ENCODE results near the gene C10orf105.

C10orf105 gene

DNA sequence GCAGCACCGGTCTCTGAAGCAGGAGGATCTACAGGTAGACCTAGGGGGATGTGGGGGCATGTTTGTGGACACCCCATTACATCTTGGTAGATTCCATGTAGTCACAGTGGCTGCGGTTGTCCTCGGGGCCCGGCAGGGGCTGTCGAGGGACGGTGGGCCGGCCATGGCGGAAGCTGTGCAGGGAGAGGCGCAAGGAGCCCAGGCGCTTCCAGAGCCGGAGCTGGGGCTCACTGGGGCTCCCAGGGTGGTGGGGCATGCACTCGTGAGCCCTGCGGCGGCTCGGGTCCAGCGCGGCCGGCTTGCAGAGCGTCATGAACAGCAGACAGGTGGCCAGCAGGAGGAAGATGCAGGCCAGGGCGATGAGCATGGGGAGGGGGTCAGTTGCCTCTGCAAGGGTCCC is 3.7 kb downstream of the C10orf105 start:
- DNase-seq = no peak

DNA sequence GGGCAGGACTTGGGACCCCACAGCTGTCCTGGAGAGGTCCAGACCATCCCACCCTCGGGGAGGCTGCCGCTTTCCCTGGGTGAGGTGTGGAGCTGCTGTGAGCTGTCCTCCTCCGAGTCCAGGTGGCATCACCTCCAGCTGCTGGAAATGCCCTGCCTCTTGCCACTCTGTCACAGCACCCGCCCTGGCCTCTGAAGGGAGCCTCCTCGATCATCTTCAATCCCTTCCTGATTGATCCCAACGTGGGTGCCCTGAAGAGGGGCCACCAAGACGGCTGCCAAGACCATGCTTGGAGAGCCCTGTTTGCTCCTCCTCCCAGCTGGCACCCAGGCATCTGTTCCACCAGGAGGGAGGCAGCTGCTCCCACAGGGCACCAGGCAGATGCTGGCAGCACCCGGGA is 4.6 kb downstream of the C10orf105 start:
- no peak for DNase-seq

DNA sequence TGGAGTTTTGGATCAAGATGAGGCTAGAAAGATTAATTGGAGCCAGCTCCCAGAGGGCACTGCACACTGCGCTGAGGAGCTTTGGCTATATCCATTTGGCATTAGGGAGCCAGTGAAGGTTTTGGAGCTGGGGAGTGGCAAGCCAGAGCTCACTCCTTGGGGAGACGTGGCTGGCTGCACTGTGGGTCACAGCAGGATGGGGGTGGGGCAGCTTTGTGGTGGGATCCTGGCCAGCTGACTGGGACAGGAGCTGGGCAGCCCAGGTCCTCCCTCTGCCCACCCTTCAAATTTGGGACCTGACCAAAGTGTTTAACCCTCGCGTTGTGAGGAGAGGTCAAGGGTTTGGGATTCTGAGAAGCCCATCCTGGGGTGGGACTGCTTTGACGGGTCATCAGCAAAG is 5.0 kb downstream of the C10orf105 start:
- no peak for DNase-seq

DNA sequence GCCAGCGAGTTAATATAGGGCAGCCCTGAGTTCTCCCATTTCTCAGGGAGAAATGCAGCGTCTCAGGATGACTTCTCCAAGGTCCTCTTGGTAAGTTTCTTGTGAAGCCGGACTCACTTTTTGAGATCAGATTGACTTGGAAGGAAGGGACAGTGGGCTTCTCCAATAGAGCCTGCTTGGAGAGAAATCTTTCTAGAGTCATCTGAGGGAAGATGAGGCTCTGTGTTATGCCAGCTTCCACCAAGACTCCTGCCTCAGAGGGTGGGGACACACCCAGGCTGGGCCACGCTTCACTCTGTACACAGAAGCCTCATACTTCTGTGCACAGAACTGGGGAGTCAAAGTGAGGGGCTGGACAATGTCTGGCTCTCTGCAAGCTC is 5.6 kb downstream of the C10orf105 start:
- no peak for DNase-seq

DNA sequence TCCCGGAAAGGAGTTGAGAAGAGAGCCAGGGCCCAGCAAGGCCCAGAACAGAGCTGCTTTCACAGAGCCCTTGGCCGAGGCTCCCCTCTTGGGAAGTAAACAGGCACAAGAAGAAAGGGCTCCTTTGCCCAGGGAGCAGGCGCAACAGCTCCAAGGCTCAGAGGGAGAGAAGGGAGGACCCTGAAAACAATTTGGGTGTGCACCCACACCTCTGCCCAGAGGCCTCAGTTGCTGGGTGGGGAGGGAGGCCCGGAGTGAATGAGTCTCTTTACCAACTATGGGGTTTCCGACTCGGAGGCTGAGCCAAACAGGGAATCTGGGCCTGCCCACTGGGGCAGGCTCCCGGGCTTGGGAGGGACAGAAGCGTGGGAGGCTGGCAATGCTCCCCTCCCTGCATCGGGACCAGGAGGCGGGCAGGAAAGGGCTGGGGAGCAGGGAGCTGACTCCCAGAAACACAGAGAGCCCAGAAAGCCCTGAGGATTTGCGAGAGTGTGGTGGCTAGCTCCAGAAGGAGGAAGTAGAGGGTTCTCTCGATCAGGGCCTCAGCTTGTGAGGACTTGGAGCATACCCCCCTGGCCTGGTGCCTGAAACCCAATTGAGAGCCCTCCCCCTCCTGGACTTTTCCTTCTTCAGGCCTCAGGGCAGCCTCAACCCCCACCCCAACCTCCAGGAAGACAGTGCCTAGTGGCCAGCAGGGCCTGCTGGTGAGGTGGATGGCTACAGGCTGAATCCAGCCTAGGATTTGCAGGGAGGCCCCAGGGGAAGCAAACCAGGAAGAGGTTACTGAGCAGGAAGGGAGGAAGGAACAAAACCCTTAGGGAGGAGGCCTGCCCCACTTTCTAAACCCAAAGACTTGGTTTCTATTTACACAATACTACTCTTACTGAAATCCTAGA is 6.2 kb downstream of the C10orf105 start:
- DNase-seq = peak; percentile 67 to 68

DNA sequence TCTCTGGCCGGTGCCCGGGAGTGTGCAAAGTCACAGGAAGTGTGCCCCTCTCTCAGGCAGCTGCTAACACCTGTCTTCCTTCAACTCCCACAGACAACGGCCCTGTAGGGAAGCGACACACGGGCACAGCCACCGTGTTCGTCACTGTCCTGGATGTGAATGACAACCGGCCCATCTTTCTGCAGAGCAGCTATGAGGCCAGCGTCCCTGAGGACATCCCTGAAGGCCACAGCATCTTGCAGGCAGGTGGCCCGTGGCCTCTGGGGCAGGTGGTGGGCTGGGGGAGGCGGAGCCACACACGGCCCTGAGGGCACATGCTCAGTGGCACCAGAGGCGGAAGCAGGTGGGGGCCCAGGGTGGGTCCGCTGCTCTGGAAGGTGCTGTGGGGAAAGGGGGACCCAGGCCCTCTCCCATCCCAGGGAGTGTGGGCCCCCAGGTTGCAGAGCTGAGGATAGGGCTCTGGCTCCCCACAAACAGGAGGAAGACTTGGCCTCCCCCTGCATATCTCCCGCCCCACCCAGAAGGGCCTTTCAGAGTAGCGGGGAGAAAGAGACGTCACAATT is 6.9 kb downstream of the C10orf105 start:
- no peak for DNase-seq

DNA sequence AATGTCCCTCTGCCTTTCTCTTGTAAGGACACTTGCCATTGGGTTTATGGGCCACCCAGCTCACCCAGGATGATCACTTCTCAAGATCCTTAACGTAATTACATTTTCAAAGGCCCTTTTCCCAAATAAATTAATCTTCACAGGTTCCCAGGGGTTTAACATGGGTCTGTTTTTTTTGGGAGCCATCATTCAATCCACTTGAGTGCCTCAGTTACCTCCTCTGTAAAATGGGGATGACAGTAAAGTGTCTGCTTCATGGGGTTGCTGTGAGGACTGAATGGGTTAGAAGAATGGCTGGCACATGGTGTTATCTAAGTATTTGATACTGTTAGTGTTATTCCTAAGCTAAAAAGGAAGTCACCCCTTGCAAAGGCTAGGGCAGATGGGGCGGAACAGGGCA is 7.4 kb downstream of the C10orf105 start:
- no peak for DNase-seq

DNA sequence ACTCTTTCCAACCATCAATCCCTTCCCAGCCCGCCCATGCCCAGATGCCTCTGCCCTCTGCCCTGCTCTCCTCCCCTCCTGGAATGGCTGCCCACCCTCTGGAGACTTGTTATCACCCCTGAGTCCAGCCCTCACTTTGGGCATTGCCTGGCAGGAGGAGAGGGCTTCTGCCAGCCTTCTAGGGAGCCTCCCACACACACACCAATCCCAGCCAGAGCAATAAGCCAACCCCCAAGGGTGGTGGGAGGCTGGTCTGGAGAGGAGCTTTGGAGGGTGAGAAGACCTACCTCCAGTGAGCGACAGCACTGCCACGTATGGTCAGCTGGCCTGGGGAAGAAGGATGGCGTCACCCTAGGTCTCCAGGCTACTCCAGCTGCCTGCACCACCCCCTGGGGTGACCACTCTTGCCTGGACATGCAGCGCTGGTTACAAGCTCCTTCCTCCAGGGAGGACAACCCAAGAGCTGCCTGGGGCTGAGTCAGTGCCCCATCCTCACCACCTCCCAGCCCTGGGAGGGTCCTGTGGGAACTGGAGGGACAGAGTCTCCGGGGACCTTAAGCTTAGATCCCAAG is 8.4 kb downstream of the C10orf105 start:
- DNase-seq = no peak

DNA sequence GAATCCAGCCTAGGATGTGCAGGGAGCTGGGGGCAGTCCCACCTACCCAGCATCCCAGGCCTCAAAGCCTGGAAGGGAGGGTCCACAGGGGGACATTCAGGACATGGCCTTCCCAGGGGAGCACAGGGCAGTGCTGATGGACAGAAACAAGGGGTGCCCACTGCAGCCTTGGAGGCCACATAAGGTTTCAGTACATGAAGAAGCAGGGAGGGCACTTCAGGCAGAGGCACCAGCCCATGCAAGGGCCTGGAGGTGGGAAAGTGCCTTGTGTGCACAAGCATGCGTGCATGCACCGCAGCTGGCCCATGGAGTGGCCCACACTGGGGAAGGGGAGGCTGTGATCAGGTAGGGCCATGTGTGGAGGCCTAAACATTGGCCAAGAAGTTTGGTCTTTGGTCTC is 9.1 kb downstream of the C10orf105 start:
- DNase-seq = no peak

DNA sequence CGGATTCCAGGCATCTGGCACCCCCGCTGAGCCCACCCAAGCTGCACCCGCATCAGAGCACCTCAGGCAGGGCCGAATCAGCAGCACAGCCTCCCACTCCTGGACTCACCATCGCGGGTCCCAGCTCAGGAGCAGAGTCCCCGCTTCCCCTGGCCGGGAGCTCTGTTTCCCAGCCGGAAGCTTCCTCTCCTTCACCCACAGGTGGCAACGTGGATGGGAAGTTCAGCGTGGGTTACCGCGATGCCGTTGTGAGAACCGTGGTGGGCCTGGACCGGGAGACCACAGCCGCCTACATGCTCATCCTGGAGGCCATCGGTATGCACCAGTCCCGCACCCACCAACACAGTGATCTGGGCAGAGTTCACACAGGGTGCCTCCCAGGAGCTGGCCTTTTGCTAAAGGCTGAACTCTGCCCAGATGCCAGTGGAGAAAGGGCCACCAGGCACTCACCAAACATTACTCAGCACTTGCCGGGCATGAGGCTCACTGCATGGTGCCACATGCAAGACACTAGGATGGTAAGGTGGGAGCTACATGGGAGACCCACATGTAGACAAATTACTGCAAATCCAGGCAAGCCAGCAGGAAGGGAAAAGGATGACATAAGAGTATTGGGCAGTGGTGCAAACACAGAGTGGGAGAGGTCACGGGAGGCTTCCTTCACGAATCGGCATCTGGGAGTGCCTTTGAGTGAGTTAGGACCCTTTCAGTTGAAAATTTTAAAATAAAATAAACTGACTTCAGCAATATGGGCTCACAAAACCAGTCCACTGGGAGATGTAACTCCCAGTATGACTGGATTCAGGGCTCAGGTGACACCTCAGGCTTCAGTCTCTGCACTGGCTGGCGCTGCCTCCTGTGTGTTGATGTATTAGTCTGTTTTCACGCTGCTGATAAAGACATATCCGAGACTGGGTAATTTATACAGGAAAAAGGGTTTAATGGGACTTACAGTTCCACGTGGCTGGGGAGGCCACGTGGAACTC is 10.4 kb downstream of the C10orf105 start:
- peak; percentile 18 to 31 for DNase-seq

DNA sequence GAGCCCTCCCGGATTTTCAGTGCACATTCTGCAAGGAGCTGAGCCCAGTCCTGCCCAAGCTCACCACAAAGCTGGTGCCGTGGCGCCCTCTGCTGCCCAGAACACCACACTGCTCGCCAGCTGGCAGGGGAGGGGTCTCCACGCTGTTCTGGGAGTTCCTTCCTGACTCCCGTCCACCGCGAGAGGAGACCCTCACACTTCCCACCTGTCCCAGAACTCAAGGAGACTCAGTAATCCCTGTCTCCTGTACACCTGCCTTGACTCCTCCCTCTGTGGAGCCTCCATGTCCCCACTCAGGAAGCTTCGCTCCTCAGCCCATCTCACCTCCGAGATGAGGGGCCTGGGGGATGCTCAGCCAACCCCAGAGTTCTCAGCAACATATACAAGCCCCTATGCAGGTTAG is 11.3 kb downstream of the C10orf105 start:
- peak; percentile 40 to 49 for DNase-seq

DNA sequence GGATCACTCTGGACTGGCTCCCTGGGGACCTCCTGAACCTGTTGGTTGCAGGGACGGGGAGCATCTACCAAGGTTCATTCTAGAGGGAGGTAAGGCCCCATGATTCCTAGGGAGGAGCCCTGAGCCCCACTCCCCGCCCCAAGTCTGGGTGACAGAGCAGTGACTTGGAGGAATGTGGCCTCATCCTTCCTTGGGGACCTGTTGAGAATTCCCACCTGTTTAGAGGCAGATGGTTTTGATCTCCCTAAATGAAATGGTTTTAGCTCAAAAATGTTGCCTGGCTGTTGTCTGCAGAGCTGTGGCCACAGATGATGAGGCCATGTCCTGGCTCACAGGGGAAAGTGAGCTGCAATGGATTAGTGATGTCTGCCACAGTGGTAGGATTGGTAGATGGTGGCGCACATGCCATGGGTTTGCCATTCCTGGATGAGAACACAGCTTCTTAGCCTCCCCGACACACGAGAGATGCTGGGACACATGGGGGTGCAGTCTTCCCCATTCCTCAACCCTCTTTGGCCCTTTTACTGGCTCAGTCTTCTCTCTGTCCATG is 12.3 kb downstream of the C10orf105 start:
- DNase-seq = no peak

DNA sequence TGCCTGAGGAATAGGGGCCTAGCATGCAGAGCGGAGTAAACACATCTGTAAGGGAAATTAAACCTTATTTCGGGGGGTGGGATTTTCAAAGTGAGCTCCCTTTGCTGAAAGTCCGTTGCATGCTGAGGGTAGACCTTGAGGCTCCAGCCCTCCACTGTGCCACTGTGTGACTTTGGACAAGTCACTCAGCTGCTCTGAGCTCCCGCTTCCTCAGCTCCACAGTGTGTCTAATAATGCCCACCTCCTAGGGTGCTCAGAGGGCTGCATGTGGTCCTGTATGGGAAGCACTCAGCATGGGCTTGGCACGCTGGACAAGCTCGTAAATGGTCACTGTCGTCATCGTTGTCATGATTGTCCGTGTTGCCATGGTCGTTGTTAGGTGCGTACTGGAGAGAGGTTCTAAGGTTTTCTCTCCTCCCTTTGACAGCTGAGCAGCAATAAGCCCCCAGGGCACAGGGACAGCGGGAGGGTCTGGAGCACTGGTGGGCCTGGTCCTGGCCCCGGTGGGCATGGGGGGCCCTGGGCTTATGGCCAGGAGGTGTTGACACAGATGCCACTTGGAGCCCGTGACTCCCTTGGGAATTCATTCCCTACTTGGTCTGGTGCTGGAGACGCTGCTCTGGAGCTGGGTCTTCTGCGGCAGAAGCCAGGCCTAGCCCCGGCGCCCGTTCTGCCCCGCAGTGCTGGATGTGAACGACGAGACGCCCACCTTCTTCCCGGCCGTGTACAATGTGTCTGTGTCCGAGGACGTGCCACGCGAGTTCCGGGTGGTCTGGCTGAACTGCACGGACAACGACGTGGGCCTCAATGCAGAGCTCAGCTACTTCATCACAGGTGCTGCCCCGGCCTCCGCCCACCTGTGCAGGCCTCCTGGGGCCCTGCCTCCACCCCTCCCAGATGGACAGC is 13.1 kb downstream of the C10orf105 start:
- DNase-seq = no peak

DNA sequence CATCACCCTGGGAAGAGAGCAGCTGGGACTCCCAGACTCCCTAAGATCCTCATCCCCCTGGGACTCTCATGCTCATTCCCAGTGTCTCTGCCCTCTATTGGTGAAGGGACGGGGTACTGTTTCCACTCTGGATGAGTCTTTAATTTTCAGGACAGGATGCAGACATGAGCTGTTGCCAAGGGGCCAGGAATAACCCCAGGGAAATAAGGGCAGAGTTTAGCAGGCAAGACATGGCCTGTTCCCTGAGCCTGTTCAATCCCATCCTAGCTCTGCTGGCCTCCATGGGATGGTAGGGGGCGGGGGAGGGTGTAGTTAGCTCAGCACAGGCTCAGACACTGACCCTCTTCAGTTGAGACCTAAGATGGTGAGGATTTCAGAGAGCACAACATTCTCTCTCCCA is 14.0 kb downstream of the C10orf105 start:
- no peak for DNase-seq

DNA sequence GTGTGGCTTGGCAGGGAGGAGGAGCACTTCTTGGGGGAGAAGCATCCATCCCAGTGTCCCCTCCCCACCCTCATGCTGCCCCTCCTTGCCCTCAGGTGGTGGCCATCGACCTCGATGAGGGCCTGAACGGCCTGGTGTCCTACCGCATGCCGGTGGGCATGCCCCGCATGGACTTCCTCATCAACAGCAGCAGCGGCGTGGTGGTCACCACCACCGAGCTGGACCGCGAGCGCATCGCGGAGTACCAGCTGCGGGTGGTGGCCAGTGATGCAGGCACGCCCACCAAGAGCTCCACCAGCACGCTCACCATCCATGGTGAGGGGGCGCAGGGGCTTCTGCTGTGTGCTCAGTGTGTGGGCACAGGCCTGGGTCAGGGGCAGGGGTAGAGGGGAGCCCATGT is 14.8 kb downstream of the C10orf105 start:
- DNase-seq = no peak

DNA sequence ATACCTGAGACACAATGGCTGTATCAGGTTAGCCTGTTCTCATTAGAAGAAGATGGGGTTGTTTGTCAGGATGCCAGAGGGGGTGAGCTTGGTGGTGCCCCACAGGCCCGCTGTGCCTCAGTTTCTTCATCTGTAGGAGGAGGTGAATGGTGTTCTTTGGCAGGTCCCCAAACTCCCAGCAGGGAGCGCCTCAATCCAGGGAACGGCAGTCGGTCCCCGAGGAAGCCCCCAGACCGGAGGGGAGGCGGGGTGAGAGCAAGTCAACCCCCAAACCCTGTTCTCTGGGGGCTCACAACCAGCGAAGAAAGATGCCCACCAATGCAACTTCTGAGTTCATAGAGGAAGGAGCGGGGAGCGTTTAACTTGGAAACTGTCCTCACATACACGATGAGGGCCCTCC is 16.0 kb downstream of the C10orf105 start:
- no peak for DNase-seq

DNA sequence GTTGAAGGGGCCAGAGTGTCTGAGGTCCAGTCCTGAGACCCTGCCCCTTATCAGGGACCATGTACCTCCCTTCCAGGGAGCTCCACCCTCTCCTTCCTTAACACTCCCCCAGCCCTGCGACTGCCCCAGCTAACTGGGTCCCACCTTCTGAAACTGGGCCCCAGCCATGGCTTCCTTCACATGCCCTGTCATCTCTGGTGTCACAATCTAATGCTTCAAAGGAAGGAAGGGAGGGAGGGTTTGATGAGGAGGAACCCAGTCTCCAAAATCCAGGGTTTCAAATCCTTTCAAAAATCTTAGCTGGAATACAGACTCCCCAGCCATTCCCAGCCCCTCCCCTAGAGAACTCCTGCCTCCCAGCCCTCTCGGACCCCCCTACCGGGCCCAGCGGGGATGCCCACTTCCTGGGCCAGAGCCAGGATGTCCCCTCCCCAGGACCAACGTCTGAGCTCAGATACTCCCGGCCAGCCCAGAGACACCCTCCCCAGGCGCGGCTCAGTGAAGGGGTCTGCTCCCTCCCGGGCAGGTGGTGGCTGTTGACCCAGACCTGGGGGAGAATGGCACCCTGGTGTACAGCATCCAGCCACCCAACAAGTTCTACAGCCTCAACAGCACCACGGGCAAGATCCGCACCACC is 18.0 kb downstream of the C10orf105 start:
- peak; percentile 18 to 50 for DNase-seq

DNA sequence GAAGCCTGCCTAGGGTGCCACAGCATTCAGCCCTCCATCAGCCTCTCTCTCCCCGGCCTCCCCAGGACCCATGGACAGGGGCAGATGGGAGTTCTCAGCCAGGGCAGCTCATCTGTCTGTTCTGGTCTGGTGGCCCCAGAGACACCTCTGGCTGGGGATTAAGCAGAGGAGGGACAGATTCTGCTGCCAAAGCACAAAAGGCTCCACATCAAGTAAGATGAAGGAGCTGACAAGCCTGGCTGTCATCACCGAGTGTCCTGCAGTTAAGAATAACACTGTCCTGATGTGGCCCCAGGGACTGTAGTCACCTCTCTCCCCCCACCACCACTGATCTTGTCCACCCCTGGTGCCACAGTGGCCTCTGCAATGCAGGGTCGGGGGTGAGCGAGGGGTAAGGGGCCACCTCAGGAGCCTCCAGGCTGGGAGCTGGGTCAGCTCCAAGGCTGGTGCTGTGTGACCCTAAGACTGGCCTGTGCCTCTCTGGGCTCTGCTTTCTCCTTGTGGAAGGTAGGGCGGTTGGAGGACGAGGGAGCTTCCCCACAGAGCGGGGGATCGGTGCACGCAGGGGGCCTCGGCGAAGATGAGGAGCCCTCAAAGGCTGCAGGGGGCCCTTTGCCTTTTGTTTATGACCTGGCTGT is 18.7 kb downstream of the C10orf105 start:
- DNase-seq = no peak

DNA sequence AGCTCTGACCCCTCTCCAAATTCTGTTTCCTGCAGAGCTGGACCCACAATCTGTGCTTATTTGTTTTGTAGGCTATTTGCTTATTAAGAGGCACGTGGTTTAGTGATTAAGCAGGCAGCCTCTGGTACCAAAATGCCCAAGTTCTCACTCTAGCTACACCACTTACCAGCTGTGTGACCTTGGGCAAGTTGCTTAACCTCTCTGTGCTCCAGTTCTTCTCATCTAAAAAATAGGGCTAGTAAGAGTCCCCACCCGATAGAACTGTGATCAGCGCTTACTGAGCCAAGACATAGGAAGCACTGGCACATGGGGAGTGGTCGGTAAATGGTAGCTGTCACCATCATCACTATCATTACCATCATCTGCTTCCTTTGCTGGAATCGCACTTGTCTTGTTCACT is 20.8 kb downstream of the C10orf105 start:
- DNase-seq = no peak

DNA sequence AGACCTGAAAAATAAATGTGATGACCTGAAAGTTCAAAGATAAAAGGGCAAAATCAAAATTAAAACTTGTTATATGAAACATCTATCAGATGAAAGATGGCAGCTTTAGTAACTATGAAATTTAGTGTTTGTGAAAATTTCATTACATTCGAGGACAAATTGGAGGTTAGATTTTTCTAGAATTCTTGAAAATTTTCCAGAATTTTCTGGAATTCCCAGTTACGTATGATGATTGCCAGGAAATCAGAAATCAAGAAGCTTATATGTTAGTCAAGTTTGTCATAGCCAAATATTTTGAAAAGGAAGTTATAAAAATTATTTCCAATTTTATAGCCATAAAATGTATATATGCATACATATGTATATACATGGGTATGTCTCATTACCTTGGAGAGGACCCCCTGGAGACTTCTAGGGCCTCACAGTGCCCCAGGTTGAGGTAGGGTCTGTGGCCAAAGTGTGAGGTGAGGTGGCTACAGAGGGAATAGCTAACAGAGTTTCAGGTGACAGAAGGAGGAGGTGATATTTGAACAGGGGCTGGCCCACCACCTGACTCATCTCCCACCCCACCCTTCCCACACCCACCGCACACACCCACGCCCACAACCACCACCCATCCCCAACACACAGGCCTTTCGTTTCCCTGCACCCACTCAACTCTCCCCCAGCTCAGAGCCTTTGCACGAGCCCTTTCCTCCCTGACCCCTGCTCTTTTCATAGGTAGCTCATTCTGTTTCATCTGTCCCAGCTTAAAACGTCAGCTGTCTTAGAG is 21.5 kb downstream of the C10orf105 start:
- no peak for DNase-seq
